ENCODE data around the gene CCNB1IP1.
A peak's percentile ranks its signal among the peaks of the same experiment; 100 is the strongest.
"Not testable (repeated sequence)": the region's sequence is repeated elsewhere in the genome, so short reads cannot be mapped to it uniquely, and the experiment has no call there.

Gene CCNB1IP1, protein sequence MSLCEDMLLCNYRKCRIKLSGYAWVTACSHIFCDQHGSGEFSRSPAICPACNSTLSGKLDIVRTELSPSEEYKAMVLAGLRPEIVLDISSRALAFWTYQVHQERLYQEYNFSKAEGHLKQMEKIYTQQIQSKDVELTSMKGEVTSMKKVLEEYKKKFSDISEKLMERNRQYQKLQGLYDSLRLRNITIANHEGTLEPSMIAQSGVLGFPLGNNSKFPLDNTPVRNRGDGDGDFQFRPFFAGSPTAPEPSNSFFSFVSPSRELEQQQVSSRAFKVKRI

DNA sequence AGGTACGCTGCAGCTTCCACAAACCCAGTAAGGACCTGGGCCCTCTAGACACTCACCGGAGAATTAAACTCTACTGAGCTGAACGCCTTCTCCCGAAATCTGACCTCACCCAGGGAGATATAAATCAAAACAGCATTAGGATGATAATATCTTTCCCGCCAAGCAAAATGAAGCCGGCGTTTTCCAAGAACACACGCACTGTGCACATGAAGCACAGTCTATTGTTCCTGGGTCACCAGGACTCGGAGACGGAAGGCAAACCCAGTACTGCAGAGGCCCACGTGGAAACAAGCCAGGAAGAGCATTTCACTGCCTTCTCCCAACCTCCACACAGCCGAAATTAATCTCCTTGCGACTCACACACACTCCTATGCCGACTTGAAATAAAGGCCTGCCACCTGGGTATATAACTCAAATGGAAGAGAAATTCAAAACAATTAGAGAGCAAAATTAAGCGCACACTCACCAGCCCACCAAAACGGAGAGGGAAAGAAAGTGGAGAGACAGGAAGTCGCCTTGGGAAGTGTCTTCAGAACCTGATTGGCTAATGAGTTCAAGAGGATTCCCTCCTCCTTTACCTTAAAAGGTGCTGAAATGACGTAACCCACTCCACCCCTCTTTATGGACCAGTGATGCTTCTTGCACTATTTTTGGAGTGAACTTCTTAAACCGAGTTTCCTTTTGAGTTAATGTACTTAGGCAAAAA is at the start of gene CCNB1IP1:
Gene CCNB1IP1, minus strand, starts transcription at position 492 of the 706 bp plus-strand sequence. CDS start 16,756 bp downstream, outside the sequence.
- peak; percentile 31 to 49 for DNase-seq

DNA sequence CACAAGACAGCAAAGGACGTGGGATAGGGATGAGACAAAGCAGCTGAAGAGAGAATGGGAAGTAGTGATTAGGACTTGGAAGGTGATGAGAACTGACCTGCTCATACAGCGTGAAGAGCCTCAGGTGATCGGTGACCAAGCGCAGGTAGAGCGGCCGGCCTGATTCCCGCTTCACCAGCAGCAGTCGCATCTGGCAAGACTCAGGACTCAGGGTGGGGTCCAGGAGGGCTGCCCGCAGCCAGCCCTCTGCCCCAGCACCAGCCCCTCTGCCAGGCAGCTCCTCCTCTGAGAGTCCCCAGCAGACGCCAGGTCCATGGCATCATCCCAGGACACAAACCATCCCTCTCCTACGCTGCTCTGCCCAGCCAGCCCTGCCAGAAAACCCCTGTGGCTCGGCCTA is 49.4 kb upstream of the CCNB1IP1 start:
- no peak for DNase-seq

DNA sequence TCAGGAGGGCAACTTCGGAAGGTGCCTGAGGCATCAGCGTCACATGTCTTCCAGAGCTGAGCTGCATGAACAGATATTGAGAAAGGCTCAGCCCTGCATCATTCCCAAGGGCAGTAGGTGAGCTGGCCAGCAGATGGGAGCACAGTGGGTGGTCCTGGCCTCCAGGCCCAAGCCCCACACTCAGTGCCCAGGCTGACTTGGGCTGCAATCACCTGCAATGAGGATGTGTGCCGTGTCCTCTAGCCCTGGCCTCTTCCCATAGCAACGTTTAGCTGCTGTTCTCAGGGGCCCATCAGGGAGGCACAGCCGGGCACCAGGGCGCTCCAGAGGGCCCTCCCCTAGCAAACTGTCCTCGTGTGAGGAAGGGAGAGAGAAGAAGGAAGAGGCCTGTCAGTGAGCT is 48.3 kb upstream of the CCNB1IP1 start:
- no peak for DNase-seq

DNA sequence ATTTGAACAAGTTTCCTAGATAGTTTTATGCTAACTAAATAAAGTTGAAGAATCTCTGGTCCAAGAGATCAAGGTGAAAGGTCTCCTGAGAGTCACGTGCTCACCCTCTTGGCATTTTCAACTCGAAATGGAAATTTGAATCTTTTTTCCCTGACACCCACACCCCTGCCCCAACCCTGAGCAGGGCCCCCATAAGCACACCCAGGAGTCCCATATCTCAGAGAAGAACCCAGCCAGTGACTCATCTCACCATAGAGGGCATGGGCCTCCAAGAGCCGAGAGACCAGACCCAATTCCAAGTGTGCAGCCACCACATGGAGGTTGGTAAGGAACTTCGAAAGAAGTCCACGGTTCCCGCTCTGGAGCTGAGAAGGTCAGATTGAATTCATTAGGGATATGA is 47.6 kb upstream of the CCNB1IP1 start:
- no peak for DNase-seq

DNA sequence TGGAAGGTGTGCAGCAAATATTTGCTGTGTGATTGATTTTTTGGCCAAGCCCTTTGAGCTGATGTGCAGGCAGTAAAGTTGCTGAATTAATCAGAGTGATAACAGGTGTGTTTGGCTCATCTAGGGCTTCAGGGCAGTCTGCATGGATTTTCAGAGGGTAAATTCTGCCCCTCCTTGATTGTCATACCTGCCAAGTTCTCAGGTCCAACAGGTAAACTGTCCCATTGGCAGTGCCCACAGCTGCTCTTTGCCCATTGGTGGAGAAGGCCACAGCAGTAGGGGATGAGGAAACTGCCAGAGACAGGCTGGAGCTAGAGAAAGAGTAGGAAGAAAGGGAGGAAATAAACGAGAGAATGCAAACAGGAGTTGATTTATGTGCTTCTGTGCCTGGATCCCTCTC is 46.7 kb upstream of the CCNB1IP1 start:
- DNase-seq: no peak

DNA sequence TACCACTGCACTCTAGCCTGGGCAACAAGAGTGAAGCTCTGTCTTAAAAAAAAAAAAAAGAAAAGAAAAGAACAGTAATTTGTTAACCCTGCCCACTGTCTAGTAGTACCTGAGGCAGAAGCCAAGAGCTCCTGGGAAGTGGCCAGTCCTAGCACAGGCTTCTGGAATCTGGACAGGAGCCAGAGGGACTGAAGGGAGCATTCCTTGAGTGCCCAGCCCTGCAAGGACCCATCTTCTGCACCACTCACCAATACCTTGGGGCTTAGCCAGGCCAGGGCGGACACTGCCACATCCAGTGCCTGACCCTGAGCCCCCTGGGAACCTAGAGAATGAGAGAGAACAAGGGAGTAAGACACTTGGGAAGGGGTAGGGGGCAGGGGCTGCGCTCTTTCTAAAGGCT is 44.1 kb upstream of the CCNB1IP1 start:
- no peak for DNase-seq

DNA sequence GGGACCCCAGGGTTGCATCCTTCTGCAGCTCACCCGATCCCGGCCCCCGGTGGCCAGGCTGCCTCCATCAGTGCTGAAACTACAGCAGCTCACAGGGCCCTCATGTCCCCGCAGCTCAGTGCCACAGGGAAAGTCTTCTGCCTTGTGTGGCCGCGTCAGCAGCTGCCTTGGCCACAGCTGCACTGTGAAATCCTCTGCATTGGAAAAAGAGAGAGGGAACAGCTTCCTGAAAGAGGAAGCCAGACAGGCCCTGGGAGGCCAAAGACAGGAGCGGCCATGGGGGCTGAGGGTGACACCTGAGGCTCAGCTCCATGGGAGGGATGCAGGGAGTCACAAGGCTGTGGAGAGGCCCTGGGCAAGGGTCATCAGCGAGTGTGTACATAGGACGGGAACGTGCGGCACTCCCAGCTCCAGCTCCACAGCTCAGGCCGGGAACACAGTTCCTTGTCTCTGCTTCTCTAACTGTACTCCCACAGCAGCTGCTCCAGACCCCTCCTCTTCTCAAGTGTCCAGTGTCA is 43.1 kb upstream of the CCNB1IP1 start:
- no peak for DNase-seq

DNA sequence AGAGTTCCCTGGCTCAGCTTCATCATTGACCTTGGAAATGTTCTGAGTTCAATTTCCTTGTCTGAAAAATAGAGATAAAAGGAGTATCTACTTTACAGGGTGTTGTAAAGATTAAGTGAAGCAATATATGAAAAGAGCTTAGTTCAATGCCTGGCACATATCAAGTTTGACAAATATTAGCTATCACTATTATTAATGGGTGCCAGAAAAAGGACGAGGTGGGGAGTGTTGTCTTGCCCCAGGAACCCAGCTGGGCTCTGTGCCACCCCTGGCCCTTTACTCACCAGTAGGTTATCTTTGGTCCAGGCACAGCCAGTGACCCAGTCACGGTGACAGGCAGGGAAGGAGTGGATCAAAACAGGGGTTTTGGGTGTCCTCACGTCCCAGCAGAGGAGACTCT is 42.4 kb upstream of the CCNB1IP1 start:
- no peak for DNase-seq

DNA sequence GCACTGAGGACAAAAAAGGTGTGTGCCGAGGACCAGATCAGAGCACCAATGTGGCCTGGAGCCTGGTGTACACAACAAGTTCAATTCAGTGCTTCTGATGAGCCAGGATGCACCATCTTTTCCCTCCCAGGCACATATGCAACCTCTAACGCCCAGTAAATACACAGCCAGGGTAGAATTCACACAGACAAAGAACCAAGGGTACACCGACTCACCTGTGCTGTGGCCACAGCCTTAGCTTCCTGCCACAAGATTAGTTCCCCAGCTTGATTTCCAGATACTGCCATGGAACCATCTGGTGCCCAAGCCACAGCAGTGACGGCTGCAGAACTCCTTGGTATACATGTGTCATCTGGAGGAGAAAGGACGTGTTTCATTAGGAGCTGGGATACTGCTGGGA is 39.7 kb upstream of the CCNB1IP1 start:
- no peak for DNase-seq

DNA sequence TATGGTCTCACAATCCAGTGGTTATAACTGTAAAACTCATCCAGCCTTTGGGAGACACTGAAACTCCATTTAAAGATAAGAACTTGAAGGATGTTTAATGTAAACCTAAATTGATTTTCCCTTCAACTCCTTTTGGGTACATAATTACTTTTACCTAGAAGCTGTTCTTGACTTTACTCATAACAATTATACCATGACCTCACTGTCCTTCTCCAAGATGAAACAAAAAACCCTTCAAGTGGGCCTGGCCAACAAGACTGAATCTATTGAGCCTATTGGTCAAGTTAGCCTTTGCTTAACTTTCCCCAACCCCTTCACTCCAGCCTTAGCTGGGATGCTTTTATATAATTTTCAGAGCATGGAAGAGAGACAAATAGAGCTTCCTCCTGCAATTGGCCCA is 32.8 kb upstream of the CCNB1IP1 start:
- DNase-seq: no peak

DNA sequence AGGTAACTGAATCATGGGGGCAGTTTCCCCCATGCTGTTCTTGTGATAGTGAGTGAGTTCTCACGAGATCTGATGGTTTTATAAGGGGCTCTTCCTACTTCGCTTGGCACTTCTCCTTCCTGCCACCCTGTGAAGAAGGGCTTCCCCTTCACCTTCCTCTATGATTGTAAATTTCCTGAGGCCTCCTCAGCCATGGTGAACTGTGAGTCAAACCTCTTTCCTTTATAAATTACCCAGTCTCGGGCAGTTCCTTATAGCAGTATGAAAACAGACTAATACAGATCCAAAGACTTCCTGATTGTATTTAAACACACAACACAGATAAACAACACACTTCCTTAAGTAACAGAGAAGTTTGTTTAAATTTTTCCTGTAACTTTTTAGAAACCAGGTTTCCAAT is 25.4 kb upstream of the CCNB1IP1 start:
- not testable (repeated sequence) for DNase-seq

DNA sequence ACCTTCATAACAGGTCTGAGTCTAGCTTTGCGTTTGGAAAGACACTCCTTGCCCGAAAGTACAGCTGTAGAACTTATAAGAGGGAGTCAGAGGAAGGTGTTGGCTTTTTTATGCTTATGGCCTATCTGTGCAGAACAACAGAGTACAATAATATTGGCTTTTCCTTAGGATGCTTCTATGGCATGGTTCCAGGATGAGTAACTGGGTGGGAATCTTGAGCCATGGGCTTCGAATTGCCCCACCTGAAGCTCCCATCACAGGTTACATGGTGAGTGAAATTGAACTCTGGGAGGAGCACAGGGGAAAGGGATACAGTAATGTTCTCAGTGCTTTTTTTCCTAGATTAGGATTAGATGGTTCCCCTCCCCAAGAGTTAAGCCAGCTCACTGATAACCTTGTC is 23.3 kb upstream of the CCNB1IP1 start:
- no peak for DNase-seq

DNA sequence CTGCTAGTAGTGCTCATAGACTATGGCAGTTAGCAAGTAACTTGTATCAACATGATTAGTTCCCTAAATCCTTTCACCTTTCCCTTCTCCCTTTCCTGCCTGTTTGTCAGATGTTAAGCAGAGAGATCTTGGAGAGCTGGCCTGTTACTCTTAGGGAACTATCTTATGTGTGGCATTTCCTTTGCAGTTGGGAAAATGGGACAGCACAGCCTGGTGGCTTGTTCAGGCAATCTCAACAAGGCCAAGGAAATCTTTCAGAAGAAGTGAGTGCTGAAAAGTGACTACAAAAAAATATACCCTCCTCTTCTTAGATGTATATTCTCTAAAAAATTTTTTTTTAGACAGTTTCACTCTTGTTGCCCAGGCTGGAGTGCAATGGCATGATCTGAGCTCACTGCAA is 17.8 kb upstream of the CCNB1IP1 start:
- no peak for DNase-seq

DNA sequence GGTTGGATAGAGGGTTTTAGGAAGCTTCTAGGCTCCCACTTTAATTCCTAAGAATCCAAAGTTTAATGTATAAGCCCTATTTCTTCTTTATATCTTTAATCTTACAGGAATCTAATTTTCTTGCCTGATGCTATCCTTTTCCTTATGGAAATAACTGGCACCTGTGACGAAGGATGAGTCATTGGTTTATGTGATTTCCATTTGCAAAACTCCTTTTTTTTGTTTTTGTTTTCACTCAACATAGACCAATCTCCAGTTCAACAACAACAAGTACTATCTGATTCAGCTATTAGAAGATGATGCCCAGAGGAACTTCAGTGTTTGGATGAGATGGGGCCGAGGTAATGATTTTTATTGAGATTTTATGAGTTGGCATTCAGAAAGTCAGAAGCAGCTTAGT is 17.2 kb upstream of the CCNB1IP1 start:
- DNase-seq: no peak

DNA sequence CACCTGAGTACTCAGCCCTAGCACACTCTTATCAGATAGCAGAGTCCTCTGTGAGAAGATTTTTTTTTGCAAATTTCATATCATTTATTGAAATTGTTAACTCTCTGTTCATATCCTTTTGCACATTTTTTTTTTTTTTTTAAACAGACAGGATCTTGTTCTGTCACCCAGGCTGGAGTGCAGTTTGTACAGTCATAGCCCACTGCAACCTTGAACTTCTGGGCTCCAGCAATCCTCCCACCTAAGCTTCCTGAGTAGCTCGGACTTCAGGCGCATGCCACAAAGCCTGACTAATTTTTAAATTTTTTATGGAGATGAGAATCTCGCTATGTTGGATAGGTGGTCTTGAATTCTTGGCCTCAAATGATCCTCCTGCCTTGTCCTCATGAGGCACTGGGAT is 14.7 kb upstream of the CCNB1IP1 start:
- DNase-seq: no peak

DNA sequence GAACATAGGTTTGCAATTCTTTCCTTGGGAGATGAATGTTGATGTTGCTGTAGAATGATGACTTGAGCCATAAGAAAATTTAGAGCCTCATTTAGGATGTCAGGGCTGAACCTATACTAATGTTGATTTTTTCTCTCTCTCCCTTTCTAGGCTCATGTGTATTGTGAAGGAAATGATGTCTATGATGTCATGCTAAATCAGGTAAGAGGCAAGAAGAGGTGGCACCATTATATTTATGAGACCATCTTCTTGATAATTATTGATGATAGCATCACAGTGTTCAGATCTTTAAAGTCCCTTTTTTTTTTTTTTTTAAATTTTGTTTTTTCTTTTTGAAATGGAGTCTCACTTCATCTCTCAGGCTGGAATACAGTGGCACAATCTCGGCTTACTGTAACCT is 13.6 kb upstream of the CCNB1IP1 start:
- no peak for DNase-seq

DNA sequence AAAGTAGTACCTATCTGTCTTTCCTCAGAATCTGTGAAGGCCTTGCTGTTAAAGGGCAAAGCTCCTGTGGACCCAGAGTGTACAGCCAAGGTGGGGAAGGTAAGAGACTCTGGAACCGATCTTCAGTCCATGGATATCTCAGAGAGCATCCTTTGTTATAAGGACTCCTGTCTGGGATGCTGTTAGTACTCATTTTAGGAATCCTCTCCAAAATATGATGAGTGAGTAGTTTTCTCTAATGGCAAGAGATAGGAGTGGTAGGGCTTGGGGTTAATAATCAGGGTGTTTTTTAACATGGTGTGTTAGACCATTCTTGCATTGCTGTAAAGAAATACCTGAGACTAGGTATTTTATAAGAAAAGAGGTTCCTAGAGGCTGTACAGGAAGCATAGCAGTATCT is 12.3 kb upstream of the CCNB1IP1 start:
- DNase-seq: no peak

DNA sequence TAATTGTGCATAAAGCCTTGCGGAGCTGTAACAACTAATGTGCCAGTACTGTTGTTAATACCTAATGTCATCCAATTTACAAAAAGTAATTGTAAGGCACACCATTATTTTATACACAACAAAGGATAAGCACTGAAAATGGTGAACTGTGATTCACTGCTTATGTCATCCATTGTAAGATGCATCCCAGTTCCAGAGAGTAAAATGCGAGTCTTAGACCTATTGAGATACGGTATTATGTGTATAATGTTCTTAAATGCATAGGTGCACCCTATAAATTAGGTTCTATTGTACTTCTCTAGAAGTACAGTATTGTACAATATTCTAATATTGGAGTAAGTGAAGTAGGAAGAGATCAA is 10.8 kb upstream of the CCNB1IP1 start:
- no peak for DNase-seq

DNA sequence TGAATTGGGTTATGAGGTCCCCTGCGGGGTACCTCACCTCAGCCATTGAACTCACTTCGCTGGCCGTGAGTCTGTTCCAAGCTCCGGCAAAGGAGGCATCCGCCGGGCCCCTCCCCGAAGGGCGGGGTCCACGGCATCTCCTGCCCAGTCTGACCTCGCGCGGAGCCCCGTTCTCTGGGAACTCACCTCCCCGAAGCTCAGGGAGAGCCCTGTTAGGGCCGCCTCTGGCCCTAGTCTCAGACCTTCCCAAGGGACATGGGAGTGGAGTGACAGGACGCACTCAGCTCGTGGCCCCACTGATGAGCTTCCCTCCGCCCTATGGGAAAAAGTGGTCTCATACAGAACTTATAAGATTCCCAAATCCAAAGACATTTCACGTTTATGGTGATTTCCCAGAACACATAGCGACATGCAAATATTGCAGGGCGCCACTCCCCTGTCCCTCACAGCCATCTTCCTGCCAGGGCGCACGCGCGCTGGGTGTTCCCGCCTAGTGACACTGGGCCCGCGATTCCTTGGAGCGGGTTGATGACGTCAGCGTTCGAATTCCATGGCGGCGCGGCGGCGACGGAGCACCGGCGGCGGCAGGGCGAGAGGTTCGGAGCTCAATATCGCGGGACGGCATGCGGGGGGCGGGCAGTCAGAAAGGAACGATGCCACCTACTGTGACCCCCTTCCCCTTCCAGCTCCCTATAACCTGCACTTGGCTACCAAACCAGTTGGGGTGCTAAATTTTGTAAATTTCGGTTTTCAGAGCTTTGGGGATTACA is 10.2 kb upstream of the CCNB1IP1 start, which contains the start of gene PARP2:
Gene PARP2, plus strand, starts transcription at position 544 of the 770 bp plus-strand sequence. Its CDS starts 7 bp downstream, at position 551.
- peak; percentile 96 to 97 for DNase-seq

DNA sequence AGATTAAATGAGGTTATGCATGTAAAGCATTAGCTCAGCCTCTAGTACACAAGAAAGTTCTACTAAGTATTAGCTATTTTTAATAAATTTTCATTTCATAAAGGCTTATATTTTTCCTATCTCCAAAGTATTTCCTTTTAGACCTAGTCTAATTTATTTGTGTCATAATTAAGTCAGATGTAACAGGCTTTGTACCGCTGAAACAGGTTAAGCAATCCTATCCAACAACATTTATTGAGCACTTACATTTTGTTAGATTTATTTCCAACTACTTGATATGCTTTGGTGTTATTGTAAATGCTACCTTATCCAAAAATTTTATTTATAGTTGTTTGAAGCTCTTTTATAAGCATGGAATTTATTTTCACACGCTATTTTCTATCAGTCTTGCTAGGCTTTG is 8.6 kb upstream of the CCNB1IP1 start:
- no peak for DNase-seq

DNA sequence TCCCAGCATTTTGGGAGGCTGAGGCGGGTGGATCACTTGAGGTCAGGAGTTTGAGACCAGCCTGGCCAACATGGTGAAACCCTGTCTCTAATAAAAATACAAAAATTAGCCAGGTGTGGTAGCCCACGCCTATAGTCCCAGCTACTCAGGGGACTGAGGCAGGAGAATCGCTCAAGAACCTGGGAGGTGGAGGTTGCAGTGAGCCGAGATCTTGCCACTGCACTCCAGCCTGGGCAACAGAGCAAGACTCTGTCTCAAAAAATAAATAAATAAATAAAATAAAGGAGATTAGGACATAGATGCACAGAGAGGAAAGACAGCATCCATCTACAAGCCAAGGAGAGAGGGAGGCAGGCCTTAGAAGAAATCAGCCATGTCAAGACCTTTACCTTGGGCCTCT is 8.0 kb upstream of the CCNB1IP1 start:
- DNase-seq: not testable (repeated sequence)

DNA sequence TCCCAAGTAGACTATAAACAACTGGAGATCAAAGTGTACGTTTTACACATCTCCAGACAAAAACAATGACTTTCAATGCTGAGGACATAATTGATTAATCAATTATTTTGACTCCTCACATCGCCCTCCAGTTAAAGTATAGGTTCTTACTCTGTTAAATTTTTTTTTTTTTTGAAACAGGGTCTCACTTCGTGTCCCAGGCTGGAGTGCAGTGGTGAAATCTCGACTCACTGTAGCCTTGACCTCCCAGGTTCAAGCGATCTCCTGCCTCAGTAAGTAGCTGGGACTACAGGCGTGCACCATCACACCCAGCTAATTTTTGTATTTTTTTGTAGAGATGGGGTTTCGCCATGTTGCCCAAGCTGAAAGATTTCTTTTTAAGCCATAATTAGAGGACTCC is 938 bp upstream of the CCNB1IP1 start:
- no peak for DNase-seq

DNA sequence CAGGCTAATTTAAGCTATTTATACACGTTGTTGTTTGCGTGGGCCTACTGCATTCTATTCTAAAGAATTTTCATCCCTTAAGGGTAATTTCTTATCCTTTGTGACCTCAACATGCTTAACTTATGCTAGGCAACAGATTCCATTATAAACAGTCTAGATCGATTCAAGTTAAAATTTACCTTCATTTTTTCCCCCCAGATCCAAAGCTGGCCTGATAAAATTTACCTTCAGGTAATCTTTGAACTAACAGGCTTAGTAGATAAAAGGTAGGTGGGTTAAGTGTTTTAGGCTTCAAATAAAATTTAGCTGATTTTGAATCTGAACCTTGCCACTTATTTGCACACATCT is 389 bp upstream of the CCNB1IP1 start:
- DNase-seq: no peak

DNA sequence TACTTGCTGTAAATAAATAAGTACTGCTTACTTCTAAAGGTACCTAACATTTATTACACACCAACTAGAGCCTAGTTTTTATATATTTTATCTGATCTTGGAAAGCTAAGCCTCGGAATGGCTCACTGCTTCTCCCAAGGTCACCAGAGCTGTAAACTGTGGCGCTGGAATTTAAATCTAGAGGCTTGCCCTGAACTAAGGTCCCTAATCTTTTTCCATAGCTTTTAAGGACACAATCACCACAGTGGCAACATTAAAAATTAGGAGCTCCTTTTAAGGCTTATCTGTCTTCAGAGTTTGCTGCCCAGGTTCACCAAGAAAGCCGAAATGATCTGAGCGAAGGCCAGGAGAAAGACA is 670 bp downstream of the CCNB1IP1 start:
- DNase-seq: no peak

Data from activated CD4-positive, alpha-beta T cell treated with anti-CD3 and anti-CD28 coated beads, Interleukin-2, amount 50 U/mL, for 48 hours (primary cell).